Fibroblast of upper back skin (primary cell): ENCODE measurements around the gene EGR1.

Experiments used
- DNase-seq: peaks from one replicate; pipeline ENCODE4 v3.0.0-alpha.2; 2013

EGR1 gene

GRCh38 chr5:138453590-138453989, 11.7 kb upstream of the EGR1 start:
- DNase-seq: no peak

GRCh38 chr5:138454121-138454520, 11.2 kb upstream of the EGR1 start:
- DNase-seq: no peak

- no peak for DNase-seq
These were observed 9.9 kb upstream of the EGR1 start for GRCh38 chr5:138455232-138455930.

GRCh38 chr5:138457531-138458275, 7.6 kb upstream of the EGR1 start:
- no peak for DNase-seq

- DNase-seq: no peak
These were observed 6.9 kb upstream of the EGR1 start for GRCh38 chr5:138458384-138458783.

GRCh38 chr5:138458856-138459255, 6.4 kb upstream of the EGR1 start:
- DNase-seq: no peak

GRCh38 chr5:138459311-138459933, 5.9 kb upstream of the EGR1 start:
- DNase-seq: no peak

GRCh38 chr5:138460032-138460693, 5.1 kb upstream of the EGR1 start:
- no peak for DNase-seq

GRCh38 chr5:138461343-138462125, 3.7 kb upstream of the EGR1 start:
- DNase-seq: peak; percentile 70

- DNase-seq: no peak
These were observed 1.8 kb upstream of the EGR1 start for GRCh38 chr5:138463419-138464007.

- DNase-seq: peak; percentile 96
These were observed 1.3 kb upstream of the EGR1 start for GRCh38 chr5:138464008-138464387.

GRCh38 chr5:138464388-138465260, 655 bp upstream of the EGR1 start:
- peak; percentile 99 for DNase-seq

- DNase-seq: peak; percentile 23
These were observed 1.0 kb downstream of the EGR1 start for GRCh38 chr5:138466125-138466899.

GRCh38 chr5:138466900-138467710, 1.8 kb downstream of the EGR1 start:
- peak; percentile 11 for DNase-seq

GRCh38 chr5:138467711-138468132, 2.4 kb downstream of the EGR1 start:
- DNase-seq: peak; percentile 10

- DNase-seq: peak; percentile 9
These were observed 3.1 kb downstream of the EGR1 start for GRCh38 chr5:138468133-138468965.

- no peak for DNase-seq
These were observed 3.8 kb downstream of the EGR1 start for GRCh38 chr5:138468966-138469539.
